Measurements from ENCODE around the gene DPH5. TPM values are rescaled to one million over a fixed set of nuclear protein-coding genes. Genes with fewer than 3 reads are reported as not detected.
"Not testable (repeated sequence)": the region's sequence is repeated elsewhere in the genome, so short reads cannot be mapped to it uniquely, and the experiment has no call there.

Gene DPH5
- polyA plus RNA-seq, 6 donors from 2014 or later = 23.2 to 52.1 (median 43.8) TPM

DNA sequence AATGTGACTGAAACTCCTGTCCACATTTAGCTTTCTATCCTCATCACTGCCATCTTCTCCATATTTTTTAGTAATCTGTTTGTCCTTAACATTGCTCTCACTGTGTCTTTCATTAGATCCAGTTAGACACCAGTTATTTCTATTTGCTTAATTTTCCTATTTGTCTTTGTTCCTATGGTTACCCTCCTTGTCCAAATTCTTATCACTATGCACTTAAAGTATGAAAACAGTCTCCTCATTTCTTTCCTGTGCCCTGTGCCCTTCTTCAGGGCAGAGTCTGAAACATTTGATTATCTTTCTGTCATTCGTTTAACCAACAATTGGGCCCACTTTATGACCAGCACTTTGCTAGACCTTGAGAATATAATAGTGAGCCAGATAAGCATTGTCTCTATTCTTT, 65.5 kb downstream of the DPH5 start:
- Mint-ChIP-seq H3K27ac (peak overlapping the region in 1 of 6 donors; percentile 3), H3K9me3 (peaks cover 0 to 8% (median 0%) of the 10 kb centered on the region in 7 donors), H3K27me3 (no peaks in the 10 kb centered on the region), H3K4me1 (peaks cover 22 to 29% (median 25%) of the 10 kb centered on the region in 3 donors), H3K4me3 (no peak overlapping the region), H3K36me3 (peaks cover 25 to 28% of the 10 kb centered on the region in 2 donors)
- DNase-seq (no peak), ATAC-seq (ENCODE audit: low read depth in 2 of 2) (no peak)

DNA sequence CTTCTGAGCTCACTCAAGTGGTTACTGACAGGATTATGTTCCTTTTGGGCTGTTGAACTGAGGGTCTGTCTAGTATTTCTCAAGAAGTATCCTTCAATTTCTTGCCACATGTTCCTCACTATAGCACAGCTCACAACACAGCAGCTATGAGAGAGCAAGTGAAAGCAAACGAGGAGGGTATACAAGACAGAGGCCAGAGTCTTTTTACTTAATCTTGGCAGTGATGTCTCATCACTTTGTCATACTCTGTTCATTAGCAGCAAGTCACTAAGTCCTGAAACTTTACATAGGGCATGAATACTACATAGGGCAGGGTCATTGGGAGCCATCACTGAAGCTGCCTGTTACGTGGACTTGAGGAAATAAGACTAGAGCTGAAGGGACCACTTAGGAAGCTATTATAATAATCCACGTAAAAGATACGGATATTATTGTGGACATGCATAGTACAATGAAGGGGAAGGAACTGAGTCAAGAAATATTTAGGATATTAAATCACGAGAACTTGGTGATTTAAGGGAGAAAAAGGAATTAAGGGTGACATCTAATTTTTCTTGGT, 66.0 kb downstream of the DPH5 start:
- Mint-ChIP-seq H3K4me3 (no peak overlapping the region), H3K27ac (peak overlapping the region in 1 of 6 donors; percentile 18), H3K27me3 (no peaks in the 10 kb centered on the region), H3K36me3 (peaks cover 25 to 27% of the 10 kb centered on the region in 2 donors), H3K9me3 (peaks cover 0 to 8% (median 0%) of the 10 kb centered on the region in 7 donors), H3K4me1 (peaks cover 22 to 29% (median 25%) of the 10 kb centered on the region in 3 donors)
- DNase-seq (no peak), ATAC-seq (ENCODE audit: low read depth in 2 of 2) (no peak)

GRCh38 chr1:100955322-100955721, 70.3 kb downstream of the DPH5 start:
- peaks cover 18 to 27% of the 10 kb centered on the region in 2 donors for H3K36me3 Mint-ChIP-seq
- no peak overlapping the region for H3K27ac Mint-ChIP-seq
- no peaks in the 10 kb centered on the region for H3K27me3 Mint-ChIP-seq
- peaks cover 23 to 34% (median 32%) of the 10 kb centered on the region in 3 donors for H3K4me1 Mint-ChIP-seq
- H3K4me3 Mint-ChIP-seq = no peak overlapping the region
- DNase-seq (no peak), ATAC-seq (ENCODE audit: low read depth in 2 of 2) (no peak)
- H3K9me3 Mint-ChIP-seq = peaks cover 0 to 16% (median 6%) of the 10 kb centered on the region in 7 donors

DNA sequence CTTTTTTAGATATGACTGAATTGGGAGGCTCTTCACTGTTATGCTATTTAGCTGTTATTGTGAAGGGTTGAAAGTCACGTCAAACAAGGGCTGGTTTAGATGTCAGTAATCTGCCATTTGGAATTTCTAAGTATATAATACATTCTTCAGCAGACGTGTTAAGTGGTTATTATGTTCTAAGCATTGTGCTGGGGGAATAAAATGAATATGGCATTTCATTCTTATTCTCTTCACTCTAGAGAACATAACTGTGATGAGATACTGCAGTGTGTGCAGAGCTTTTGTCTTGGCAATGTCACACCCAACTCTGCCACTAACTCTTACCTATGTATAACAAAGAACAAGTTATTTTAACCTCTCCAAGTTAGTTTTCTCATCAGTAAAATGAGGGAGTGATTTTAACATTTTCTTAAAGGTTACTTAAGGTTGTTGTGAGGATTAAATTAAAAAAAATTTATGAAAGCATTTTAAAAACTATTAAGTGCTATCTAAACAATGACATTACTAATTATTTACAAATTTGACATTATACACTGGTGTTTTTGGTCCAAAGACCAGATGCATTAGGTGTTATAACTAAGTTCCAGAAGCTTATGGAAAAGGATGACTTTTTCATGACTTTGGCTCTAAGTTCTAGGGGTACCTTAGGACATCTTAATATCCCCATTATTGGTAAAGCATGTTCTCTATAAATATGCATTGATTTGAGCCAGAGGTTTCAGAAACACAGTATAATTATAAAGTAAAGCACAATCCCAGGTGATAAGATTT, 71.4 kb downstream of the DPH5 start:
- Mint-ChIP-seq H3K4me1 (peaks cover 22 to 41% (median 40%) of the 10 kb centered on the region in 3 donors), H3K36me3 (peaks cover 18 to 27% of the 10 kb centered on the region in 2 donors)
- ATAC-seq (ENCODE audit: low read depth in 2 of 2) = no peak

GRCh38 chr1:100952970-100953369, 72.6 kb downstream of the DPH5 start:
- not testable (repeated sequence) for ATAC-seq (ENCODE audit: low read depth in 2 of 2); DNase-seq; H3K27me3 Mint-ChIP-seq; H3K4me3 Mint-ChIP-seq
- Mint-ChIP-seq H3K4me1 (peaks cover 32 to 51% (median 51%) of the 10 kb centered on the region in 3 donors), H3K36me3 (peaks cover 18 to 35% of the 10 kb centered on the region in 2 donors), H3K27ac (peak overlapping the region in 3 of 6 donors; percentile 15 to 81 (median 20)), H3K9me3 (peaks cover 0 to 16% (median 12%) of the 10 kb centered on the region in 7 donors)

More for the DNA sequence above, 71.4 kb downstream of the DPH5 start:
- H3K9me3 Mint-ChIP-seq = peaks cover 0 to 16% (median 7%) of the 10 kb centered on the region in 7 donors
- H3K4me3 Mint-ChIP-seq = no peak overlapping the region
- no peaks in the 10 kb centered on the region for H3K27me3 Mint-ChIP-seq
- DNase-seq = no peak
- H3K27ac Mint-ChIP-seq = peak overlapping the region in 5 of 6 donors; percentile 37 to 81 (median 51)

GRCh38 chr1:100952104-100952745, 73.4 kb downstream of the DPH5 start:
- ATAC-seq (ENCODE audit: low read depth in 2 of 2) (no peak), DNase-seq (no peak)
- H3K4me1 Mint-ChIP-seq = peaks cover 38 to 58% (median 56%) of the 10 kb centered on the region in 3 donors
- peak overlapping the region in 4 of 6 donors; percentile 20 to 81 (median 37) for H3K27ac Mint-ChIP-seq
- H3K9me3 Mint-ChIP-seq = peaks cover 4 to 23% (median 20%) of the 10 kb centered on the region in 7 donors
- H3K4me3 Mint-ChIP-seq = peak overlapping the region in 1 of 8 donors; percentile 42
- H3K36me3 Mint-ChIP-seq = peaks cover 20 to 41% of the 10 kb centered on the region in 2 donors
- no peaks in the 10 kb centered on the region for H3K27me3 Mint-ChIP-seq

- peaks cover 44 to 73% (median 70%) of the 10 kb centered on the region in 3 donors for H3K4me1 Mint-ChIP-seq
- H3K4me3 Mint-ChIP-seq = peak overlapping the region in 6 of 8 donors; percentile 33 to 68 (median 42)
- peaks cover 25 to 51% of the 10 kb centered on the region in 2 donors for H3K36me3 Mint-ChIP-seq
- peak overlapping the region in 5 of 6 donors; percentile 41 to 94 (median 81) for H3K27ac Mint-ChIP-seq
- H3K9me3 Mint-ChIP-seq = peaks cover 4 to 34% (median 30%) of the 10 kb centered on the region in 7 donors
- no peaks in the 10 kb centered on the region for H3K27me3 Mint-ChIP-seq
- DNase-seq (no peak), ATAC-seq (ENCODE audit: low read depth in 2 of 2) (no peak)
Observed at GRCh38 chr1:100950781-100951180, 74.8 kb downstream of the DPH5 start.

- peaks cover 4 to 35% (median 30%) of the 10 kb centered on the region in 7 donors for H3K9me3 Mint-ChIP-seq
- no peaks in the 10 kb centered on the region for H3K27me3 Mint-ChIP-seq
- peak overlapping the region in 5 of 6 donors; percentile 36 to 94 (median 87) for H3K27ac Mint-ChIP-seq
- DNase-seq (no peak), ATAC-seq (ENCODE audit: low read depth in 2 of 2) (no peak)
- peaks cover 44 to 75% (median 74%) of the 10 kb centered on the region in 3 donors for H3K4me1 Mint-ChIP-seq
- peaks cover 25 to 51% of the 10 kb centered on the region in 2 donors for H3K36me3 Mint-ChIP-seq
- H3K4me3 Mint-ChIP-seq = peak overlapping the region in 7 of 8 donors; percentile 31 to 87 (median 42)
Observed at GRCh38 chr1:100950337-100950736, 75.2 kb downstream of the DPH5 start.

GRCh38 chr1:100949515-100950158, 75.9 kb downstream of the DPH5 start:
- peak overlapping the region; percentile 67 to 87 (median 81) for H3K27ac Mint-ChIP-seq
- H3K4me3 Mint-ChIP-seq = peak overlapping the region; percentile 31 to 88 (median 70)
- ATAC-seq (ENCODE audit: low read depth in 2 of 2) (peak; percentile 97 to 98), DNase-seq (peak; percentile 75)
- peaks cover 4 to 37% (median 30%) of the 10 kb centered on the region in 7 donors for H3K9me3 Mint-ChIP-seq
- H3K36me3 Mint-ChIP-seq = peaks cover 25 to 51% of the 10 kb centered on the region in 2 donors
- not testable (repeated sequence) for H3K27me3 Mint-ChIP-seq
- peaks cover 44 to 75% (median 74%) of the 10 kb centered on the region in 3 donors for H3K4me1 Mint-ChIP-seq

- peaks cover 44 to 75% (median 74%) of the 10 kb centered on the region in 3 donors for H3K4me1 Mint-ChIP-seq
- peak overlapping the region; percentile 31 to 88 (median 70) for H3K4me3 Mint-ChIP-seq
- peaks cover 25 to 51% of the 10 kb centered on the region in 2 donors for H3K36me3 Mint-ChIP-seq
- ATAC-seq (ENCODE audit: low read depth in 2 of 2); H3K27me3 Mint-ChIP-seq; DNase-seq: not testable (repeated sequence)
- peak overlapping the region in 5 of 6 donors; percentile 81 to 94 (median 87) for H3K27ac Mint-ChIP-seq
- peaks cover 4 to 37% (median 30%) of the 10 kb centered on the region in 7 donors for H3K9me3 Mint-ChIP-seq
Observed at GRCh38 chr1:100948721-100949405, 76.7 kb downstream of the DPH5 start.

- Mint-ChIP-seq H3K9me3 (peaks cover 4 to 34% (median 22%) of the 10 kb centered on the region in 7 donors), H3K27ac (peak overlapping the region in 2 of 6 donors; percentile 42 to 71), H3K36me3 (peaks cover 16 to 43% of the 10 kb centered on the region in 2 donors), H3K4me1 (peaks cover 44 to 76% (median 69%) of the 10 kb centered on the region in 3 donors)
- not testable (repeated sequence) for DNase-seq; H3K27me3 Mint-ChIP-seq; H3K4me3 Mint-ChIP-seq; ATAC-seq (ENCODE audit: low read depth in 2 of 2)
Observed at GRCh38 chr1:100947816-100948215, 77.8 kb downstream of the DPH5 start.

DNA sequence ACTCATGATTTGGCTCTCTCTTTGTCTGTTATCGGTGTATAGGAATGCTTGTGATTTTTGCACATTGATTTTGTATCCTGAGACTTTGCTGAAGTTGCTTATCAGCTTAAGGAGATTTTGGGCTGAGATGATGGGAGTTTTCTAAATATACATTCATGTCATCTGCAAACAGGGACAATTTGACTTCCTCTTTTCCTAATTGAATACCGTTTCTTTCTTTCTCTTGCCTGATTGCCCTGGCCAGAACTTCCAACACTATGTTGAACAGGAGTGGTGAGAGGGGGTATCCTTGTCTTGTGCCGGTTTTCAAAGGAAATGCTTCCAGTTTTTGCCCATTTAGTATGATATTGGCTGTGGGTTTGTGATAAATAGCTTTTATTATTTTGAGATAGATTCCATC, 79.5 kb downstream of the DPH5 start:
- Mint-ChIP-seq H3K27ac (peak overlapping the region in 1 of 6 donors; percentile 17), H3K4me3 (peak overlapping the region in 1 of 8 donors; percentile 11), H3K9me3 (peaks cover 4 to 29% (median 15%) of the 10 kb centered on the region in 7 donors)

More for the DNA sequence above, 79.5 kb downstream of the DPH5 start:
- Mint-ChIP-seq H3K36me3 (peaks cover 16 to 39% of the 10 kb centered on the region in 2 donors), H3K4me1 (peaks cover 46 to 78% (median 74%) of the 10 kb centered on the region in 3 donors)
- ATAC-seq (ENCODE audit: low read depth in 2 of 2); DNase-seq; H3K27me3 Mint-ChIP-seq: not testable (repeated sequence)
